ENCODE results near the gene MMP2. TPM values are rescaled to one million over a fixed set of nuclear protein-coding genes. Genes with fewer than 3 reads are reported as not detected.

MMP2 gene
- total and polyA plus RNA-seq, 2 of the 8 experiments (the other 6 are each of a cell fraction or from before 2014, with no cell fraction given), result 33.6 to 58.2 TPM

DNA sequence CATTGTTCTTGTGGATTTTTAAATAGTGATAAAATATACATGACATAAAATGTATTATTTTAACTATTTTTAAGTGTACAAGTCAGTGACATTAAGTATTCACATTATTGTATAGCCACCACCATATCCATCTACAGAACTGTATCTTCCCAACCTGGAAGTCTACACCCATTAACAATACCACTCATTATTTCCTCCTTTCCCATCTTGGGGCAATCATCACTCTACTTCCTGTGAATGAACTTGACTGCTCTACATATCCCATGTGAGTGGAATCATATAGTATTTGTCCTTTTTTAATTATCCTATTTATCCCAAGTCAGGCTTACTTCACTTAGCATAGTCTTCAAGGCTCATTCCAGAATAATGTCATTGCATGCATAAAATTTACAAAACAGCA lies 40.7 kb upstream of the MMP2 start:
- Histone ChIP-seq H3K36me3 (ENCODE audit: control insufficient read depth in 2 of 4, insufficient read depth in 4 of 4, low read length in 3 of 4) (no peaks in the 10 kb centered on the region), H3K27ac (ENCODE audit: low read depth, low read length) (no peak overlapping the region)

More for the DNA sequence above, 40.7 kb upstream of the MMP2 start:
- no peak overlapping the region for H3K9ac ChIP-seq (replicated peaks in 1 of 4; ENCODE audit: extremely low read depth in 1 of 4, low read depth in 3 of 4, low read length in 3 of 4)
- no peak overlapping the region for H2AK5ac ChIP-seq (ENCODE audit: low read depth, low read length)
- no peaks in the 10 kb centered on the region for H3K79me2 ChIP-seq (ENCODE audit: control insufficient read depth in 1 of 2, insufficient read depth in 2 of 2, low read length in 2 of 2)
- H4K91ac ChIP-seq (replicated peaks; ENCODE audit: insufficient read length, low read length), result no peak overlapping the region
- FAIRE-seq, result no peak
- no peak overlapping the region for H2AFZ ChIP-seq (ENCODE audit: low read length)
- H3K9me3 ChIP-seq (ENCODE audit: insufficient read depth in 2 of 2, low read depth in 1 of 2, low read length in 1 of 2), result no peaks in the 10 kb centered on the region
- no peak overlapping the region for H2BK5ac ChIP-seq (ENCODE audit: low read depth, low read length)
- H3K23ac ChIP-seq (ENCODE audit: insufficient read length), result no peak overlapping the region
- H4K20me1 ChIP-seq (replicated peaks in 1 of 2; ENCODE audit: control insufficient read depth in 1 of 2, insufficient read depth in 2 of 2, low read length in 2 of 2), result no peaks in the 10 kb centered on the region
- TF ChIP-seq KDM5A (IDR thresholded peaks at IDR 0.05; ENCODE audit: low read length), result no peak
- H3K4me2 ChIP-seq (ENCODE audit: insufficient read depth in 1 of 2, low read depth in 2 of 2, low read length in 2 of 2), result no peak overlapping the region
- ChIA-PET CTCF (ENCODE audit: partially characterized antibody) (no interaction called here), POLR2A (ENCODE audit: partially characterized antibody) (no interaction called here)
- no peak overlapping the region for H2BK12ac ChIP-seq (ENCODE audit: low read depth, low read length)
- H3K4me1 ChIP-seq (replicated peaks in 1 of 4; ENCODE audit: control insufficient read depth in 3 of 4, insufficient read depth in 4 of 4, low read length in 3 of 4), result no peaks in the 10 kb centered on the region
- no peak overlapping the region for H2BK120ac ChIP-seq (replicated peaks; ENCODE audit: low read depth, low read length)
- no peak overlapping the region for H4K8ac ChIP-seq (ENCODE audit: extremely low read depth, insufficient read depth, low read length)
- no peak overlapping the region for H3K56ac ChIP-seq (replicated peaks; ENCODE audit: insufficient read length, low read depth, low read length)
- no peak overlapping the region for H2BK15ac ChIP-seq (ENCODE audit: low read length)
- peaks cover 3% of the 10 kb centered on the region; the same call in 1 of the 2 replicates for H3K23me2 ChIP-seq (ENCODE audit: low read depth, low read length)
- no peaks in the 10 kb centered on the region for H3K27me3 ChIP-seq (replicated peaks in 1 of 4; ENCODE audit: control insufficient read depth in 3 of 4, extremely low read depth in 1 of 4, insufficient read depth in 3 of 4, low read length in 3 of 4)
- no peak overlapping the region for H2BK20ac ChIP-seq (ENCODE audit: low read length)
- no peaks in the 10 kb centered on the region for H3K79me1 ChIP-seq (ENCODE audit: low read depth, low read length)
- H4K5ac ChIP-seq (ENCODE audit: insufficient read length, low read depth, low read length), result no peak overlapping the region
- no peak overlapping the region for H3K14ac ChIP-seq (ENCODE audit: insufficient read length)
- H3K4me3 ChIP-seq (ENCODE audit: extremely low read depth in 1 of 4, insufficient read depth in 2 of 4, low read depth in 3 of 4, low read length in 4 of 4), result no peak overlapping the region
- no peak for DNase-seq (ENCODE audit: low read depth in 1 of 2, low spot score in 2 of 2)
- H3K18ac ChIP-seq (ENCODE audit: extremely low read depth, low read length), result no peak overlapping the region
- H3K4ac ChIP-seq (replicated peaks; ENCODE audit: insufficient read length, low read depth, low read length), result no peak overlapping the region
